GM23338 (cell line): ENCODE results near the gene LRRC28.

Source experiments
- CREB1 ChIP-seq: fragments of 250-450 bp; sonication (Bioruptor Pico); IDR thresholded peaks from 2 replicates; pipeline ENCODE4 v1.5.0; 2020; ENCODE audit warnings: low read depth, mild to moderate bottlenecking, moderate library complexity
- EZH2 ChIP-seq: fragments of 200-600 bp; sonication (generic); IDR thresholded peaks from one replicate; pipeline ENCODE4 v1.8.0; 2017; ENCODE audit warnings: antibody characterized with exemption, mild to moderate bottlenecking, low read depth; ENCODE audit not compliant: unreplicated experiment
- EZH2phosphoT487 ChIP-seq: fragments of 200-600 bp; sonication (generic); IDR thresholded peaks from one replicate; pipeline ENCODE4 v1.8.1; 2018; ENCODE audit warnings: antibody characterized with exemption; ENCODE audit not compliant: unreplicated experiment
- NANOG ChIP-seq: IDR thresholded peaks from 2 replicates; pipeline ENCODE4 v1.6.1; 2016; ENCODE audit warnings: antibody characterized with exemption, borderline replicate concordance
- POLR2AphosphoS5 ChIP-seq: IDR thresholded peaks from 2 replicates; pipeline ENCODE4 v1.6.1; 2016; ENCODE audit warnings: antibody characterized with exemption, low read depth
- TF ChIP-seq, protein P1 (sequence below), 2 experiments: fragments of 200-600 bp in 1 of 2; sonication (generic) in 1 of 2; conservative IDR thresholded peaks; 2 replicates each; pipeline versions ENCODE4 v1.5.1 to v1.6.1; 2016 to 2017; ENCODE audit warnings: antibody characterized with exemption in 2 of 2, low read depth in 2 of 2, mild to moderate bottlenecking in 2 of 2, moderate library complexity in 1 of 2
- TF ChIP-seq, protein P2 (sequence below): IDR thresholded peaks from one replicate; pipeline ENCODE4 v1.6.1; 2018; ENCODE audit warnings: antibody characterized with exemption; ENCODE audit not compliant: unreplicated experiment

DNA sequence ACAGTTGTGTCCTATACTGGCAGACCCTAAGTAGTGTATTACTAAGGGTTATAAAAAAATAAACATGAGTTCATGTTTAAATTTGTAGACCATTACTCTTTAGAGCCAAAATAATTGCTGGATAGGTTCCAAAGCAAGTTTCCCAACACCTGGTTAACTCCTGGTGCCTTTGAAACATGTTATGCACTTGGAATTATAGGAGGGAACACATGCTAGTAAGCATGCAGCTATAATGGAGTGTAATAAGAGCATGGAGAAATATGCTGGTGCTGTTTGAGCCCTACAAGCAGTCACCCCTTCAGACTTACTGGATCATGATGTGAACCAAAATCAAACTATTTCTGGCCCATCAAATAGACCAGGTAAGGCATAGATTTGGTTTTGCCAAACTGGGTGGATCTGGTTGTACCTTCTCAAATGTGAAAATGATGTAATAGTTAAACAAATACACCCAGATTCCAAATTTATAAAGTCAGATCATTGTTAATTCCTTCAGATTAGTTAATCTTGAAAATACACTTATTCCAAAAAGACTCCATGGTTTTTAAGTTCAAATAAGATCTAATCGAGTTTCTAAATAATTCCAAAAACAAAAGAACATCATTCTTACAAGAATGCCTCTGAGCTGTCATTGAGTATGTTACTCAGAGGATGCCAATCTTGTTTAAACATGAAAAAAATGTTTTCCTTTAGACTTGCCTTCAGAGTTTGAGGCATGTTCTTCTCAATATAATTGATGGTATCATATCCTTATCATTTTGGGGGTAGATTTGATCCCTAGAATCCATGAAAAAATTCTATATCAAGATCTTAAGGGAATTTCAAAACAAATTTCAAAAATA, 69.3 kb downstream of the LRRC28 start:
- no peak for TF ChIP-seq EZH2phosphoT487
- TF ChIP-seq, protein P1, sequence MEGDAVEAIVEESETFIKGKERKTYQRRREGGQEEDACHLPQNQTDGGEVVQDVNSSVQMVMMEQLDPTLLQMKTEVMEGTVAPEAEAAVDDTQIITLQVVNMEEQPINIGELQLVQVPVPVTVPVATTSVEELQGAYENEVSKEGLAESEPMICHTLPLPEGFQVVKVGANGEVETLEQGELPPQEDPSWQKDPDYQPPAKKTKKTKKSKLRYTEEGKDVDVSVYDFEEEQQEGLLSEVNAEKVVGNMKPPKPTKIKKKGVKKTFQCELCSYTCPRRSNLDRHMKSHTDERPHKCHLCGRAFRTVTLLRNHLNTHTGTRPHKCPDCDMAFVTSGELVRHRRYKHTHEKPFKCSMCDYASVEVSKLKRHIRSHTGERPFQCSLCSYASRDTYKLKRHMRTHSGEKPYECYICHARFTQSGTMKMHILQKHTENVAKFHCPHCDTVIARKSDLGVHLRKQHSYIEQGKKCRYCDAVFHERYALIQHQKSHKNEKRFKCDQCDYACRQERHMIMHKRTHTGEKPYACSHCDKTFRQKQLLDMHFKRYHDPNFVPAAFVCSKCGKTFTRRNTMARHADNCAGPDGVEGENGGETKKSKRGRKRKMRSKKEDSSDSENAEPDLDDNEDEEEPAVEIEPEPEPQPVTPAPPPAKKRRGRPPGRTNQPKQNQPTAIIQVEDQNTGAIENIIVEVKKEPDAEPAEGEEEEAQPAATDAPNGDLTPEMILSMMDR (conservative IDR thresholded peaks at IDR 0.05; ENCODE audit: low read depth in 2 of 2): no peak
- TF ChIP-seq EZH2: no peak
- no peak for TF ChIP-seq POLR2AphosphoS5
- TF ChIP-seq, protein P2, sequence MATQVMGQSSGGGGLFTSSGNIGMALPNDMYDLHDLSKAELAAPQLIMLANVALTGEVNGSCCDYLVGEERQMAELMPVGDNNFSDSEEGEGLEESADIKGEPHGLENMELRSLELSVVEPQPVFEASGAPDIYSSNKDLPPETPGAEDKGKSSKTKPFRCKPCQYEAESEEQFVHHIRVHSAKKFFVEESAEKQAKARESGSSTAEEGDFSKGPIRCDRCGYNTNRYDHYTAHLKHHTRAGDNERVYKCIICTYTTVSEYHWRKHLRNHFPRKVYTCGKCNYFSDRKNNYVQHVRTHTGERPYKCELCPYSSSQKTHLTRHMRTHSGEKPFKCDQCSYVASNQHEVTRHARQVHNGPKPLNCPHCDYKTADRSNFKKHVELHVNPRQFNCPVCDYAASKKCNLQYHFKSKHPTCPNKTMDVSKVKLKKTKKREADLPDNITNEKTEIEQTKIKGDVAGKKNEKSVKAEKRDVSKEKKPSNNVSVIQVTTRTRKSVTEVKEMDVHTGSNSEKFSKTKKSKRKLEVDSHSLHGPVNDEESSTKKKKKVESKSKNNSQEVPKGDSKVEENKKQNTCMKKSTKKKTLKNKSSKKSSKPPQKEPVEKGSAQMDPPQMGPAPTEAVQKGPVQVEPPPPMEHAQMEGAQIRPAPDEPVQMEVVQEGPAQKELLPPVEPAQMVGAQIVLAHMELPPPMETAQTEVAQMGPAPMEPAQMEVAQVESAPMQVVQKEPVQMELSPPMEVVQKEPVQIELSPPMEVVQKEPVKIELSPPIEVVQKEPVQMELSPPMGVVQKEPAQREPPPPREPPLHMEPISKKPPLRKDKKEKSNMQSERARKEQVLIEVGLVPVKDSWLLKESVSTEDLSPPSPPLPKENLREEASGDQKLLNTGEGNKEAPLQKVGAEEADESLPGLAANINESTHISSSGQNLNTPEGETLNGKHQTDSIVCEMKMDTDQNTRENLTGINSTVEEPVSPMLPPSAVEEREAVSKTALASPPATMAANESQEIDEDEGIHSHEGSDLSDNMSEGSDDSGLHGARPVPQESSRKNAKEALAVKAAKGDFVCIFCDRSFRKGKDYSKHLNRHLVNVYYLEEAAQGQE: no peak
- TF ChIP-seq NANOG: no peak
- TF ChIP-seq CREB1: no peak
